WTC11 (cell line): ENCODE data around the gene LINC00305. TPM values are rescaled to one million over a fixed set of nuclear protein-coding genes. Genes with fewer than 3 reads are reported as not detected.

Source experiments
- ATAC-seq: fragments of 200-7000 bp; cut with Tn5 transposase; 2 replicates; pipeline ENCODE4 v1.10.0; 2021; ENCODE audit warnings: mild to moderate bottlenecking, moderate library complexity
- CTCF ChIA-PET: fragments of 300-600 bp; sonication (Branson Sonifier 250); formaldehyde crosslinking; loops from one replicate; lab custom pipeline; 2021; ENCODE audit warnings: antibody characterized with exemption; lab: Charles Lee
- POLR2A ChIA-PET: fragments of 350-600 bp; sonication (Branson Sonifier 250); formaldehyde crosslinking; loops from one replicate; lab custom pipeline; 2021; ENCODE audit warnings: antibody characterized with exemption; lab: Charles Lee
- DNase-seq: peaks from one replicate; pipeline ENCODE4 v3.0.0; 2021; ENCODE audit warnings: low spot score
- H3K27ac Mint-ChIP-seq: 2 replicates; pipeline ENCODE4 v1.8.0; 2021; ENCODE audit warnings: mixed read lengths
- H3K27me3 Mint-ChIP-seq: 2 replicates; pipeline ENCODE4 v1.8.0; 2021; ENCODE audit warnings: low read depth, mild to moderate bottlenecking, moderate library complexity, mixed read lengths
- H3K36me3 Mint-ChIP-seq: 2 replicates; pipeline ENCODE4 v1.8.0; 2021; ENCODE audit warnings: mixed read lengths
- H3K4me1 Mint-ChIP-seq: 2 replicates; pipeline ENCODE4 v1.8.0; 2022; ENCODE audit warnings: mixed read lengths
- H3K4me3 Mint-ChIP-seq: 2 replicates; pipeline ENCODE4 v1.8.0; 2021; ENCODE audit warnings: mild to moderate bottlenecking, moderate library complexity, mixed read lengths
- H3K9me3 Mint-ChIP-seq: 2 replicates; pipeline ENCODE4 v1.8.0; 2021; ENCODE audit warnings: mixed read lengths
- CBFB ChIP-seq: sonication (generic); formaldehyde crosslinking; IDR thresholded peaks from 2 replicates; pipeline ENCODE4 v1.8.1; 2022; ENCODE audit warnings: mild to moderate bottlenecking, low read depth, missing genetic modification reagents
- FOXK1 ChIP-seq: sonication (generic); formaldehyde crosslinking; IDR thresholded peaks from 2 replicates; pipeline ENCODE4 v1.8.0; 2022; ENCODE audit warnings: mild to moderate bottlenecking, moderate library complexity, missing genetic modification reagents
- HMGA2 ChIP-seq: fragments of 250-450 bp; sonication (Bioruptor Pico); IDR thresholded peaks from 2 replicates; pipeline ENCODE4 v1.4.0; 2021; ENCODE audit warnings: mild to moderate bottlenecking, moderate library complexity
- JUN ChIP-seq: sonication (generic); formaldehyde crosslinking; IDR thresholded peaks from 2 replicates; pipeline ENCODE4 v1.8.0; 2023; ENCODE audit warnings: mild to moderate bottlenecking, missing genetic modification reagents
- MXD4 ChIP-seq: fragments of 250-450 bp; sonication (Bioruptor Pico); IDR thresholded peaks from 2 replicates; pipeline ENCODE4 v1.8.0; 2021; ENCODE audit warnings: mild to moderate bottlenecking, moderate library complexity, borderline replicate concordance
- NFE2L1 ChIP-seq: sonication (generic); formaldehyde crosslinking; IDR thresholded peaks from 2 replicates; pipeline ENCODE4 v1.8.1; 2023; ENCODE audit warnings: missing genetic modification reagents
- NFYB ChIP-seq: sonication (generic); formaldehyde crosslinking; conservative IDR thresholded peaks from 2 replicates; pipeline ENCODE4 v1.8.0; 2022; ENCODE audit warnings: low read depth, missing genetic modification reagents
- NR1H2 ChIP-seq: sonication (generic); formaldehyde crosslinking; IDR thresholded peaks from 2 replicates; pipeline ENCODE4 v1.9.0; 2021; ENCODE audit warnings: mild to moderate bottlenecking, moderate library complexity, missing genetic modification reagents
- NR2C2 ChIP-seq: sonication (generic); formaldehyde crosslinking; IDR thresholded peaks from 2 replicates; pipeline ENCODE4 v1.8.0; 2022; ENCODE audit warnings: mild to moderate bottlenecking, missing genetic modification reagents
- SMAD4 ChIP-seq: sonication (generic); formaldehyde crosslinking; IDR thresholded peaks from 2 replicates; pipeline ENCODE4 v1.8.0; 2022; ENCODE audit warnings: mild to moderate bottlenecking, missing genetic modification reagents
- SOX15 ChIP-seq: fragments of 250-450 bp; sonication (Bioruptor Pico); IDR thresholded peaks from 2 replicates; pipeline ENCODE4 v1.9.0; 2021; ENCODE audit warnings: mild to moderate bottlenecking
- TEAD1 ChIP-seq: sonication (generic); formaldehyde crosslinking; IDR thresholded peaks from 2 replicates; pipeline ENCODE4 v1.8.0; 2022; ENCODE audit warnings: mild to moderate bottlenecking, missing genetic modification reagents
- TP53 ChIP-seq: sonication (generic); formaldehyde crosslinking; IDR thresholded peaks from 2 replicates; pipeline ENCODE4 v1.8.1; 2023; ENCODE audit warnings: mild to moderate bottlenecking, missing genetic modification reagents
- ZBTB21 ChIP-seq: sonication (generic); formaldehyde crosslinking; IDR thresholded peaks from 2 replicates; pipeline ENCODE4 v1.8.1; 2023; ENCODE audit warnings: mild to moderate bottlenecking, missing genetic modification reagents, borderline replicate concordance
- ZNF121 ChIP-seq: sonication (generic); formaldehyde crosslinking; IDR thresholded peaks from 2 replicates; pipeline ENCODE4 v1.8.0; 2023; ENCODE audit warnings: missing genetic modification reagents
- ZNF138 ChIP-seq: sonication (generic); formaldehyde crosslinking; conservative IDR thresholded peaks from 2 replicates; pipeline ENCODE4 v1.8.1; 2022; ENCODE audit warnings: mild to moderate bottlenecking, moderate library complexity, missing genetic modification reagents
- ZNF396 ChIP-seq: fragments of 250-450 bp; sonication (Bioruptor Pico); IDR thresholded peaks from 2 replicates; pipeline ENCODE4 v1.8.0; 2021; ENCODE audit warnings: mild to moderate bottlenecking, moderate library complexity, borderline replicate concordance
- ZNF416 ChIP-seq: fragments of 250-450 bp; sonication (Bioruptor Pico); IDR thresholded peaks from 2 replicates; pipeline ENCODE4 v1.9.0; 2021; ENCODE audit warnings: mild to moderate bottlenecking, inconsistent platforms
- total RNA-seq: library from RNA; stranded (reverse); gene quantifications from 3 replicates; pipeline ENCODE4 v1.2.3, GENCODE V29; 2021
- TF ChIP-seq, protein P1 (sequence below): fragments of 250-450 bp; sonication (Bioruptor Pico); IDR thresholded peaks from 2 replicates; pipeline ENCODE4 v1.9.0; 2021; ENCODE audit warnings: mild to moderate bottlenecking
- TF ChIP-seq, protein P2 (sequence below): sonication (generic); formaldehyde crosslinking; IDR thresholded peaks from 2 replicates; pipeline ENCODE4 v1.8.1; 2023; ENCODE audit warnings: mild to moderate bottlenecking, moderate library complexity, missing genetic modification reagents
- TF ChIP-seq, protein P3 (sequence below): sonication (generic); formaldehyde crosslinking; IDR thresholded peaks from 2 replicates; pipeline ENCODE4 v1.8.1; 2022; ENCODE audit warnings: mild to moderate bottlenecking, moderate library complexity, missing genetic modification reagents
- TF ChIP-seq, protein P4 (sequence below): sonication (generic); formaldehyde crosslinking; IDR thresholded peaks from 2 replicates; pipeline ENCODE4 v1.8.1; 2023; ENCODE audit warnings: mild to moderate bottlenecking, missing genetic modification reagents, moderate library complexity
- TF ChIP-seq, protein P5 (sequence below): fragments of 250-450 bp; sonication (Bioruptor Pico); conservative IDR thresholded peaks from 2 replicates; pipeline ENCODE4 v1.9.0; 2021; ENCODE audit warnings: mild to moderate bottlenecking

The LINC00305 gene
- total RNA-seq, 1 experiment from 2014 or later, result not detected

DNA sequence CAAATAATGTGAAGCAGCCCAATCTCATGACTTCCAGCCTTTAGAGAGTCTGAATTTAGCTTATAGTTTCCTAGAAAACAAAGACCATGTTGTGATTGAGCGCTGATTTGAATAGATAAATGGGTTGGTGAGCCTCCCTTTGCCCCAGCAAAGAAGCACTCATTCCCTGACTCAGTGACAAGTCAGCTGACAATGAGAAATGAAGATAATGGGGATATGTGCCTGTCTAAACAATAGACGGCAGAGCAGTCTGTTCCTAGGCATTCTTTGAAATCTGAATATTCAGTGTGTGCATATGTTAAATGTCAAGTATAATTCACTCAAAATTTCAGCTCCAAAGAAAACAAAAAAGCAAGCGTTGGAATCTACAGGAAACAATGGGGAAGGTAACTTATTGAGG is 34.8 kb upstream of the LINC00305 start (continued):
- TF ChIP-seq, protein P1, sequence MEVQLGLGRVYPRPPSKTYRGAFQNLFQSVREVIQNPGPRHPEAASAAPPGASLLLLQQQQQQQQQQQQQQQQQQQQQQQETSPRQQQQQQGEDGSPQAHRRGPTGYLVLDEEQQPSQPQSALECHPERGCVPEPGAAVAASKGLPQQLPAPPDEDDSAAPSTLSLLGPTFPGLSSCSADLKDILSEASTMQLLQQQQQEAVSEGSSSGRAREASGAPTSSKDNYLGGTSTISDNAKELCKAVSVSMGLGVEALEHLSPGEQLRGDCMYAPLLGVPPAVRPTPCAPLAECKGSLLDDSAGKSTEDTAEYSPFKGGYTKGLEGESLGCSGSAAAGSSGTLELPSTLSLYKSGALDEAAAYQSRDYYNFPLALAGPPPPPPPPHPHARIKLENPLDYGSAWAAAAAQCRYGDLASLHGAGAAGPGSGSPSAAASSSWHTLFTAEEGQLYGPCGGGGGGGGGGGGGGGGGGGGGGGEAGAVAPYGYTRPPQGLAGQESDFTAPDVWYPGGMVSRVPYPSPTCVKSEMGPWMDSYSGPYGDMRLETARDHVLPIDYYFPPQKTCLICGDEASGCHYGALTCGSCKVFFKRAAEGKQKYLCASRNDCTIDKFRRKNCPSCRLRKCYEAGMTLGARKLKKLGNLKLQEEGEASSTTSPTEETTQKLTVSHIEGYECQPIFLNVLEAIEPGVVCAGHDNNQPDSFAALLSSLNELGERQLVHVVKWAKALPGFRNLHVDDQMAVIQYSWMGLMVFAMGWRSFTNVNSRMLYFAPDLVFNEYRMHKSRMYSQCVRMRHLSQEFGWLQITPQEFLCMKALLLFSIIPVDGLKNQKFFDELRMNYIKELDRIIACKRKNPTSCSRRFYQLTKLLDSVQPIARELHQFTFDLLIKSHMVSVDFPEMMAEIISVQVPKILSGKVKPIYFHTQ (CRISPR knock-in tag), result no peak
- TF ChIP-seq NFE2L1 (CRISPR knock-in tag) (no peak), NFYB (CRISPR knock-in tag) (no peak), ZBTB21 (no peak), TP53 (CRISPR knock-in tag) (no peak), HMGA2 (CRISPR knock-in tag) (no peak)
- TF ChIP-seq, protein P2, sequence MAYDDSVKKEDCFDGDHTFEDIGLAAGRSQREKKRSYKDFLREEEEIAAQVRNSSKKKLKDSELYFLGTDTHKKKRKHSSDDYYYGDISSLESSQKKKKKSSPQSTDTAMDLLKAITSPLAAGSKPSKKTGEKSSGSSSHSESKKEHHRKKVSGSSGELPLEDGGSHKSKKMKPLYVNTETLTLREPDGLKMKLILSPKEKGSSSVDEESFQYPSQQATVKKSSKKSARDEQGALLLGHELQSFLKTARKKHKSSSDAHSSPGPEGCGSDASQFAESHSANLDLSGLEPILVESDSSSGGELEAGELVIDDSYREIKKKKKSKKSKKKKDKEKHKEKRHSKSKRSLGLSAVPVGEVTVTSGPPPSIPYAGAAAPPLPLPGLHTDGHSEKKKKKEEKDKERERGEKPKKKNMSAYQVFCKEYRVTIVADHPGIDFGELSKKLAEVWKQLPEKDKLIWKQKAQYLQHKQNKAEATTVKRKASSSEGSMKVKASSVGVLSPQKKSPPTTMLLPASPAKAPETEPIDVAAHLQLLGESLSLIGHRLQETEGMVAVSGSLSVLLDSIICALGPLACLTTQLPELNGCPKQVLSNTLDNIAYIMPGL, result no peak

DNA sequence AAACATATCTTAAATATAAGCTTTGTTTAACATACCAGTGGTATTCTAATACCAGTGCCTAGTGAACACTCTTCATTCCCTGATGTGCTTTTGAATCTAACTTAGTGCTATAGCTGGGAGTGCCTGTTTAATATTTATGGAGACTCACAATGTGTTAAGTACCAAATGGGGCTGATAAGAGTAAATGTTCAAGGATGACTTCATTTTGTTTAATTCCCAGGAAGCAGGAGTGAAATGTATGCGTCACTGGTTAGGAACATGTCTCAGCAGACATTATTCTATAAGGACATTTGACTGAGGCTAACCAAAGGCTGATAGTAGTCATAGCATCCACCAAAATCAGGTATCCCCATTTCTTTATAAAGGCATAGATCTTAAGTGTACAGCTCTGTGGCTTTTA is 31.7 kb upstream of the LINC00305 start:
- no peak overlapping the region for H3K4me3 Mint-ChIP-seq

DNA sequence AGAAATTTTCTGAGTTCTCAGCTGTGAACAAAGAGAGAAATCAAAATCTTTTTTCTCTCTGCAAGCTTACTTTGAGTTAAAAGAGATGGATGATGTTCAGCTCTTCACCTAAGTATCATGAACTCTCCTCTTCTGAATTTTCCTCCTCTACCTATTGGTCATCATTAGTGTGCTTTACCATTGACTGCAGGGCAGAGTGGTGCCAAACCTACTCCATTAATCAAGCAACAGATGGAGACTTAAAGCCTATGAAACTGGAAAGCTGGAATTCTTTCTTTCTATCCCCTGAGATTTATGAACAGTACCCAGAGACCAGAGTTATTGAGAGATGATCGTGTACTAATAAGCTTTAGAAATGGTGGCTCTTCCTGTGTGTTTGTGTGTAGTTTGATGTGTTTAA is 31.3 kb upstream of the LINC00305 start:
- CTCF ChIA-PET, result no interaction called here

More for the DNA sequence above, 31.7 kb upstream of the LINC00305 start:
- Mint-ChIP-seq H3K4me1 (peaks cover 32% of the 10 kb centered on the region), H3K27me3 (no peaks in the 10 kb centered on the region), H3K9me3 (peaks cover 4% of the 10 kb centered on the region; the same call in 1 of the 2 replicates), H3K36me3 (no peaks in the 10 kb centered on the region), H3K27ac (no peak overlapping the region)
- POLR2A ChIA-PET, result no interaction called here
- TF ChIP-seq FOXK1, result no peak
- TF ChIP-seq NR1H2 (CRISPR knock-in tag), result no peak
- no peak for DNase-seq
- CTCF ChIA-PET, result no interaction called here
- ATAC-seq, result no peak

DNA sequence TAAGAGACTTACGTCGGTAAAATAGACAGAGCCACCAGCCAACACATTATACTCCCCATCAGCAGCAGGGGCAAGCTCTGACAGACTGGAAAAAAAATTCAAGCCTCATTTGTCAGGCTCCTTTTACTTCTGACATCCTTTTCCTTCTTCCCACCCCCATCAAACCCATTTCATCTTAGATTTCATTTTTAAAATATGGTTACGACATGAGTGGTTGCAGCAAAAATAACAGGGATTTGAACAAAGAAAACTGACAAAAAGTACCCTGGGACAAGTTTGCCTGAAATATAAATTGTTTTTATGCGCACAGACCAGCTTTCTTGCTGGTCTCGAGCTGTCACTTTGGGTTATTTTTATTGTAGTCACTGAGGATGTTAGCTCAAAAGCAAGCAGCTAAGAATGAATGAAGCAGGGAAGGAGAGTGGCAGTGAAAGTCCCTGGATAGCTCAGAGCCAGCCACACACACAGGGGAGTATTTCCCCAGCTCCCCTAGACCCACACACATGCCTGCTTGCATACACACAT is 30.7 kb upstream of the LINC00305 start:
- Mint-ChIP-seq H3K27ac (no peak overlapping the region), H3K27me3 (no peaks in the 10 kb centered on the region), H3K4me1 (peaks cover 37% of the 10 kb centered on the region), H3K4me3 (no peak overlapping the region), H3K36me3 (0 out of 2 replicates have a peak, but pooled peaks cover 3% of the 10 kb centered on the region), H3K9me3 (peaks cover 12% of the 10 kb centered on the region)
- no peak for ATAC-seq
- ChIA-PET CTCF (no interaction called here), POLR2A (no interaction called here)
- DNase-seq, result no peak
- TF ChIP-seq NFE2L1 (CRISPR knock-in tag) (no peak), CBFB (CRISPR knock-in tag) (no peak), JUN (CRISPR knock-in tag) (no peak), SMAD4 (no peak), ZNF416 (no peak), ZNF396 (no peak), NR2C2 (CRISPR knock-in tag) (no peak), SOX15 (CRISPR knock-in tag) (no peak), FOXK1 (no peak), MXD4 (CRISPR knock-in tag) (no peak)
- TF ChIP-seq, protein P3, sequence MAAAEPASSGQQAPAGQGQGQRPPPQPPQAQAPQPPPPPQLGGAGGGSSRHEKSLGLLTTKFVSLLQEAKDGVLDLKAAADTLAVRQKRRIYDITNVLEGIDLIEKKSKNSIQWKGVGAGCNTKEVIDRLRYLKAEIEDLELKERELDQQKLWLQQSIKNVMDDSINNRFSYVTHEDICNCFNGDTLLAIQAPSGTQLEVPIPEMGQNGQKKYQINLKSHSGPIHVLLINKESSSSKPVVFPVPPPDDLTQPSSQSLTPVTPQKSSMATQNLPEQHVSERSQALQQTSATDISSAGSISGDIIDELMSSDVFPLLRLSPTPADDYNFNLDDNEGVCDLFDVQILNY (CRISPR knock-in tag), result no peak
- TF ChIP-seq, protein P4, sequence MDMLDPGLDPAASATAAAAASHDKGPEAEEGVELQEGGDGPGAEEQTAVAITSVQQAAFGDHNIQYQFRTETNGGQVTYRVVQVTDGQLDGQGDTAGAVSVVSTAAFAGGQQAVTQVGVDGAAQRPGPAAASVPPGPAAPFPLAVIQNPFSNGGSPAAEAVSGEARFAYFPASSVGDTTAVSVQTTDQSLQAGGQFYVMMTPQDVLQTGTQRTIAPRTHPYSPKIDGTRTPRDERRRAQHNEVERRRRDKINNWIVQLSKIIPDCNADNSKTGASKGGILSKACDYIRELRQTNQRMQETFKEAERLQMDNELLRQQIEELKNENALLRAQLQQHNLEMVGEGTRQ (CRISPR knock-in tag), result no peak
- TF ChIP-seq, protein P5, sequence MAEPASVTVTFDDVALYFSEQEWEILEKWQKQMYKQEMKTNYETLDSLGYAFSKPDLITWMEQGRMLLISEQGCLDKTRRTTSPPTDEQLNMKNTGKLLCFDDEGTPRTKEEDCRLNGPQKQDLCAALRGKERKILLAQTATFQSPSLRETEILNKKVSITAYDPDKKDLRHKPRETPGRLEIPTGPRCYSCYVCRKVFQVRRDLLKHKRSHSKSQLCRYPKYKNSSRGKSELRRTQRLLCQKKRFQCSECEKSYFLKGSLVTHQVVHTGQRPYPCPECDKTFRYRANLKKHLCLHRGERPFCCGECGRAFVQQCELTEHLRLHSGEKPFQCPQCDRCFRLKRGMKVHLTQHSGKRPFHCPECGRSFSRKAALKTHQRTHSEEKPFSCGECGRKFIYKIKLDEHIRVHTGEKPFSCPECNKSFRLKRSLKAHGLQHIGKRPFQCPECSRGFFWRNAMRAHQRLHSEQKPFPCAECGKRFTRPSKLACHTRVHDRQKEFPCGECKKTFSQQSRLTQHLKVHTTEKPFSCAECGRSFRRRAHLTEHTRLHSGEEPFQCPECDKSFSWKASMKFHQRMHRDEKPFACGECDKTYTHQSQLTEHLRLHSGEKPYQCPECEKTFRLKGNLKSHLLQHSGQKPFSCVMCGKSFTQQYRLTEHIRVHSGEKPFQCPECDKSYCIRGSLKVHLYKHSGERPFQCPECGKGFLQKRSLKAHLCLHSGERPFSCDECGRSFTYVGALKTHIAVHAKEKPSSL (CRISPR knock-in tag), result no peak

More for the DNA sequence above, 31.3 kb upstream of the LINC00305 start:
- POLR2A ChIA-PET, result no interaction called here
- Mint-ChIP-seq H3K4me3 (no peak overlapping the region), H3K9me3 (peaks cover 7% of the 10 kb centered on the region), H3K27me3 (no peaks in the 10 kb centered on the region), H3K27ac (no peak overlapping the region), H3K36me3 (0 out of 2 replicates have a peak, but pooled peaks cover under 1% of the 10 kb centered on the region), H3K4me1 (peaks cover 37% of the 10 kb centered on the region)
- DNase-seq (no peak), ATAC-seq (no peak)
- TF ChIP-seq ZNF121 (CRISPR knock-in tag) (no peak), TEAD1 (CRISPR knock-in tag) (no peak), NR1H2 (CRISPR knock-in tag) (no peak), ZNF138 (CRISPR knock-in tag) (no peak)
